Embryonic facial prominence (tissue), 1 donor: ENCODE results near the gene C12orf42.

Source experiments
- DNase-seq: peaks from one replicate; pipeline ENCODE4 v3.0.0-alpha.2; 2016; ENCODE audit errors: extremely low spot score

C12orf42 gene

DNA sequence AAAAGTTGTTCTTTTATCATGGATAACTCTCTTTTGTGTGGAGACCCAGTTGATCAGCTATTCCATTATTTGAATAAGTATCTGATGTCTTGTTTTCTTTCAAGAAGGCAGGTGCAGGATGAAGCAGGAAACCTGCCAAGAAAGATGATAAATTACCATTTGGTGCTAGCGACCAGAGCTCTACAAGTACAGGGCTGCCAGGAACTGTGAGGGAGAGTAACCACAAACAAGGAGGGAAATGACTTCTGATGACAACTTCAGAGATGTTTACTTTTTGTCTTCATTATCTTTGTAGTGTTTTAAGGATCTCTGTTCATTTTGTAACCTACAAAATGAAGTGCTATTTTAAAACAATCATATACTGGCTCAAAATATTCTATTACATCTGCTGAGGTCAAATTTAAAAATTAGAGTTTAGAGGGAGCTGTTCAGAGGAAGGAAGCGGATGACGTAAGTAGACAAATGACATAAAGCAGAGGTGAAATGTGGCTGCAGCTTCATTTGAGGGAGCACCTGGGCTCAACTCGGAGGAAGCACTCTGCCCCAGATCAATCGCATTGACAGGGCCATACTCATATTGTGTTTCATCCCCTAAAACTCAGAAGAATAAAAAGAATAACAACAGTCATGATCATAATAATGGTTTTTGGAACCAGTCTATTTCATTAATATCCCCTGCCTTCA, 226.8 kb downstream of the C12orf42 start:
- DNase-seq: no peak

DNA sequence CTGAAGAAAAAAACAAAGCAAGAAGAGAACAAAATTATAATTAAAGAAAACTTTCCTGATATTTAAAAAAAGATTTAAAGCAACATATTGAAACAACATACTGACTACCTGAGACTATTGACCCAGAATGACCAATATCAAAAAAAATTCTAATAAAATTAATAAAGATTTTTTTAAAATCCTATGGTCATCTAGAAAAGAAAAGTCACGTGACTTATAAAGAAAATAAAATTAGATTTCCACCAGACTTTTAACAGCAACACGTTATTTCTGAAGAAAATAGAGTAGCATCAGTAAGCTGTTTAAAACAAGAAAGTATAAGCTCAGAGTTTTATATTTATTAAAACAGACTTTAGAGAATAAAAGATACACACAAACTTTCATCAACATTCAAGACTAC, 238.0 kb downstream of the C12orf42 start:
- no peak for DNase-seq
